Adrenal gland (tissue), 5 donors: ENCODE measurements around the gene AKT3.

ENCODE experiments used
- CTCF ChIP-seq, 6 experiments: fragments of 450-650 bp in 4 of 6; fragments of 200-600 bp in 2 of 6; sonication (generic) in 1 of 6; IDR thresholded peaks; 1 replicate in 5 of 6; 2 replicates in 1 of 6; pipeline versions ENCODE4 v1.5.1 to v1.8.0; 2016 to 2021; ENCODE audit warnings: antibody characterized with exemption in 6 of 6, mild to moderate bottlenecking in 2 of 6, moderate library complexity in 1 of 6
- POLR2A ChIP-seq, 2 donors: fragments of 450-650 bp; IDR thresholded peaks; one replicate each; pipeline ENCODE4 v1.6.1; 2017; ENCODE audit warnings: antibody characterized with exemption in 2 of 2, mild to moderate bottlenecking in 2 of 2, moderate library complexity in 1 of 2
- donor health status: DM: no; HTN: no; CAD: no.

GRCh38 chr1:243489158-243489527, 360.9 kb downstream of the AKT3 start:
- TF ChIP-seq CTCF (IDR thresholded peaks at IDR 0.05): no peak
- TF ChIP-seq POLR2A (IDR thresholded peaks at IDR 0.05): no peak
